Osteoblast (primary cell): Measurements from ENCODE around the gene MOG. TPM values are rescaled to one million over a fixed set of nuclear protein-coding genes. Genes with fewer than 3 reads are reported as not detected.

Source experiments
- DNase-seq: peaks from one replicate; pipeline ENCODE4 v3.0.0; 2011; ENCODE audit warnings: low spot score, mixed read lengths; ENCODE audit not compliant: insufficient read length; ENCODE audit errors: missing footprints
- H2AFZ ChIP-seq: 2 replicates; pipeline ENCODE4 v1.6.0; 2011; ENCODE audit warnings: mild to moderate bottlenecking, low read length
- H3K27ac ChIP-seq: 2 replicates; pipeline ENCODE4 v1.5.1; 2011; ENCODE audit warnings: mild to moderate bottlenecking, low read depth, low read length, moderate library complexity
- H3K27me3 ChIP-seq: 2 replicates; pipeline ENCODE4 v1.6.0; 2012; ENCODE audit warnings: mild to moderate bottlenecking, control low read depth, inconsistent platforms, low read length, moderate library complexity; ENCODE audit not compliant: insufficient read depth
- H3K36me3 ChIP-seq: 2 replicates; pipeline ENCODE4 v1.5.1; 2011; ENCODE audit warnings: mild to moderate bottlenecking, low read length, control low read depth, moderate library complexity; ENCODE audit not compliant: insufficient read depth
- H3K4me1 ChIP-seq: 2 replicates; pipeline ENCODE4 v1.5.1; 2011; ENCODE audit warnings: mild to moderate bottlenecking, low read length, control low read depth, moderate library complexity; ENCODE audit not compliant: insufficient read depth
- H3K4me2 ChIP-seq: 2 replicates; pipeline ENCODE4 v1.6.0; 2011; ENCODE audit warnings: mild to moderate bottlenecking, low read length; ENCODE audit not compliant: insufficient read depth
- H3K4me3 ChIP-seq: fragments of 200-600 bp; sonication (generic); 3 replicates; pipeline ENCODE4 v1.5.1; 2012; ENCODE audit warnings: mild to moderate bottlenecking, low read length, inconsistent platforms; ENCODE audit not compliant: insufficient read depth
- H3K79me2 ChIP-seq: 2 replicates; pipeline ENCODE4 v1.6.0; 2012; ENCODE audit warnings: mild to moderate bottlenecking, low read length, control low read depth, inconsistent platforms; ENCODE audit not compliant: insufficient read depth
- H3K9me3 ChIP-seq: 2 replicates; pipeline ENCODE4 v1.5.1; 2011; ENCODE audit warnings: low read depth, low read length, control low read depth
- H4K20me1 ChIP-seq: 2 replicates; pipeline ENCODE4 v1.6.0; 2012; ENCODE audit warnings: mild to moderate bottlenecking, low read length, control low read depth; ENCODE audit not compliant: insufficient read depth
- CTCF ChIP-seq: IDR thresholded peaks from 2 replicates; pipeline ENCODE4 v1.5.1; 2011; ENCODE audit warnings: mild to moderate bottlenecking, low read depth, low read length, moderate library complexity; ENCODE audit errors: extremely low read depth
- total RNA-seq: library from RNA; depleted of rRNA; stranded (reverse); fragments of >200 nt; gene quantifications from 2 replicates; pipeline ENCODE4 v1.2.3, GENCODE V29; 2012

The MOG gene
- total RNA-seq, 1 donor, result not detected

- no peak overlapping the region for H3K4me2 ChIP-seq
- H3K9me3 ChIP-seq, result no peaks in the 10 kb centered on the region
- H3K36me3 ChIP-seq, result no peaks in the 10 kb centered on the region
- H3K79me2 ChIP-seq, result no peaks in the 10 kb centered on the region
- no peak overlapping the region for H2AFZ ChIP-seq
- no peaks in the 10 kb centered on the region for H4K20me1 ChIP-seq
- no peak overlapping the region for H3K4me3 ChIP-seq
- H3K4me1 ChIP-seq, result peaks cover 5% of the 10 kb centered on the region
- H3K27me3 ChIP-seq, result peaks cover 9% of the 10 kb centered on the region
- DNase-seq, result peak; percentile 91
- H3K27ac ChIP-seq, result no peak overlapping the region
- TF ChIP-seq CTCF, result peak; percentile 72
These were observed 5.3 kb upstream of the MOG start for GRCh38 chr6:29651413-29652197.

GRCh38 chr6:29652198-29652584 is 4.7 kb upstream of the MOG start:
- Histone ChIP-seq H2AFZ (no peak overlapping the region), H3K4me1 (peaks cover 5% of the 10 kb centered on the region)

GRCh38 chr6:29653452-29654038 is 3.3 kb upstream of the MOG start:
- Histone ChIP-seq H3K4me2 (no peak overlapping the region), H3K9me3 (no peaks in the 10 kb centered on the region), H3K4me1 (peaks cover 5% of the 10 kb centered on the region), H3K79me2 (no peaks in the 10 kb centered on the region), H4K20me1 (no peaks in the 10 kb centered on the region), H3K36me3 (no peaks in the 10 kb centered on the region), H3K27ac (no peak overlapping the region), H3K27me3 (peaks cover 12% of the 10 kb centered on the region), H2AFZ (no peak overlapping the region), H3K4me3 (no peak overlapping the region)
- TF ChIP-seq CTCF, result peak; percentile 82
- DNase-seq, result peak; percentile 91

More at GRCh38 chr6:29652198-29652584, 4.7 kb upstream of the MOG start:
- no peak for DNase-seq
- no peak overlapping the region for H3K4me3 ChIP-seq
- no peak overlapping the region for H3K27ac ChIP-seq
- TF ChIP-seq CTCF, result no peak
- peaks cover 9% of the 10 kb centered on the region for H3K27me3 ChIP-seq
- no peak overlapping the region for H3K4me2 ChIP-seq
- H4K20me1 ChIP-seq, result no peaks in the 10 kb centered on the region
- H3K9me3 ChIP-seq, result no peaks in the 10 kb centered on the region
- H3K36me3 ChIP-seq, result no peaks in the 10 kb centered on the region
- H3K79me2 ChIP-seq, result no peaks in the 10 kb centered on the region

- Histone ChIP-seq H3K9me3 (no peaks in the 10 kb centered on the region), H3K4me3 (no peak overlapping the region), H3K27me3 (peaks cover 13% of the 10 kb centered on the region), H3K4me1 (no peaks in the 10 kb centered on the region), H4K20me1 (no peaks in the 10 kb centered on the region), H3K36me3 (no peaks in the 10 kb centered on the region), H3K79me2 (no peaks in the 10 kb centered on the region), H2AFZ (no peak overlapping the region), H3K27ac (no peak overlapping the region), H3K4me2 (no peak overlapping the region)
- TF ChIP-seq CTCF, result no peak
- no peak for DNase-seq
These were observed 1.2 kb upstream of the MOG start for GRCh38 chr6:29655658-29656057.
